Activated CD4-positive, alpha-beta T cell treated with anti-CD3 and anti-CD28 coated beads, Interleukin-2, amount 50 U/mL, for 24 hours (primary cell): ENCODE data around the gene HIBCH.
A peak's percentile ranks its signal among the peaks of the same experiment; 100 is the strongest.
"Not testable (repeated sequence)": the region's sequence is repeated elsewhere in the genome, so short reads cannot be mapped to it uniquely, and the experiment has no call there.

Source experiments
- DNase-seq, 2 donors: peaks; one replicate each; pipeline ENCODE4 v3.0.0-alpha.2; 2020; ENCODE audit warnings: low read depth in 1 of 2, low spot score in 1 of 2

Gene HIBCH

GRCh38 chr2:190343089-190343535 is 23.5 kb upstream of the HIBCH start:
- no peak for DNase-seq

- no peak for DNase-seq
These were observed 23.0 kb upstream of the HIBCH start for GRCh38 chr2:190342611-190343010.

- no peak for DNase-seq
These were observed 20.7 kb upstream of the HIBCH start for GRCh38 chr2:190340369-190340768.

GRCh38 chr2:190339394-190339793 is 19.8 kb upstream of the HIBCH start:
- DNase-seq = no peak

- no peak for DNase-seq
These were observed 18.8 kb upstream of the HIBCH start for GRCh38 chr2:190338453-190338852.

GRCh38 chr2:190336420-190336819 is 16.8 kb upstream of the HIBCH start:
- no peak for DNase-seq

GRCh38 chr2:190335584-190335983 is 16.0 kb upstream of the HIBCH start:
- DNase-seq = not testable (repeated sequence)

- DNase-seq = no peak
These were observed 15.6 kb upstream of the HIBCH start for GRCh38 chr2:190335225-190335559.

- no peak for DNase-seq
These were observed 15.0 kb upstream of the HIBCH start for GRCh38 chr2:190334479-190335224.

GRCh38 chr2:190333928-190334327 is 14.3 kb upstream of the HIBCH start:
- DNase-seq = no peak

GRCh38 chr2:190333395-190333794 is 13.8 kb upstream of the HIBCH start:
- DNase-seq = no peak

GRCh38 chr2:190328573-190329147 is 9.0 kb upstream of the HIBCH start:
- DNase-seq = no peak

- no peak for DNase-seq
These were observed 8.4 kb upstream of the HIBCH start for GRCh38 chr2:190327867-190328572.

- no peak for DNase-seq
These were observed 6.0 kb upstream of the HIBCH start for GRCh38 chr2:190325588-190325987.

GRCh38 chr2:190323406-190323805 is 3.8 kb upstream of the HIBCH start:
- no peak for DNase-seq

GRCh38 chr2:190320696-190321095 is 1.1 kb upstream of the HIBCH start:
- peak in 1 of 2 donors; percentile 9 for DNase-seq

- DNase-seq = peak in 1 of 2 donors; percentile 8
These were observed 583 bp downstream of the HIBCH start for GRCh38 chr2:190318931-190319554.

GRCh38 chr2:190318514-190318913 is 1.1 kb downstream of the HIBCH start:
- DNase-seq = no peak

- DNase-seq = no peak
These were observed 4.4 kb downstream of the HIBCH start for GRCh38 chr2:190315273-190315672.

- no peak for DNase-seq
These were observed 5.7 kb downstream of the HIBCH start for GRCh38 chr2:190313880-190314279.

GRCh38 chr2:190312635-190313025 is 7.0 kb downstream of the HIBCH start:
- DNase-seq = not testable (repeated sequence)
